MV-4-11 (cell line): ENCODE data around the gene TTC9C.
A peak's percentile ranks its signal among the peaks of the same experiment; 100 is the strongest.
"Not testable (repeated sequence)": the region's sequence is repeated elsewhere in the genome, so short reads cannot be mapped to it uniquely, and the experiment has no call there.

ENCODE experiments used
- DNase-seq: peaks from one replicate; lab custom pipeline; 2025; lab: John Stamatoyannopoulos, UW

Gene TTC9C

GRCh38 chr11:62752177-62752785 lies 24.0 kb downstream of the TTC9C start:
- DNase-seq = no peak

- DNase-seq = no peak
Measured at GRCh38 chr11:62752994-62753735, 24.9 kb downstream of the TTC9C start.

- DNase-seq = peak; percentile 100
Measured at GRCh38 chr11:62753736-62754603, 25.7 kb downstream of the TTC9C start, which contains the start of gene ZBTB3. TSS of gene ZBTB3 (minus strand) at chr11:62754160. CDS start at chr11:62753664, 496 bp downstream.

DNA sequence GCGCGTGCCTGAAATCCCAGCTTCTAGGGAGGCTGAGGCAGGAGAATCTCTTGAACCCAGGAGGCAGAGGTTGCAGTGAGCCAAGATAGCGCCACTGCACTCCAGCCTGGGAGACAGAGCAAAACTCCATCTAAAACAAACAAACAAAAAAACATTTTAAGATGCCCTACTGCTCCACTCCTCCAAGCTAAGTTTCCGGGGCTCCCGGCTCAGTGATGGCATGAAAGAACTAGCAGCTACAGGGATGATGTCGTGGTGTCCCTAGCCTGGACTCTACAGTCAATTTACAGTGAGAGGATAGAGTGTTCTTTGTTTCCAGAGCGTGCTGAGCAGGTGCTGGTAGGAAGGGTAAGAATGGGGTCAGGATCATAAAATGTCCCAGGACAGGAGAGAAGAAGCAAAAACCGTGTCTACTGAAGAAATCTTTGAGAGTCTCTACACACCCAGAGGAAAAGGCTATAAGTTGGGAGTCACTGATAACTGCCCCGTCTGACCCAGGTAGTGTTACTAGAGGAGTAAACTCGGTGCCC lies 26.9 kb downstream of the TTC9C start:
- DNase-seq = no peak

- no peak for DNase-seq
Measured at GRCh38 chr11:62757846-62758788, 29.8 kb downstream of the TTC9C start.

- DNase-seq = not testable (repeated sequence)
Measured at GRCh38 chr11:62760867-62761227, 32.6 kb downstream of the TTC9C start.

DNA sequence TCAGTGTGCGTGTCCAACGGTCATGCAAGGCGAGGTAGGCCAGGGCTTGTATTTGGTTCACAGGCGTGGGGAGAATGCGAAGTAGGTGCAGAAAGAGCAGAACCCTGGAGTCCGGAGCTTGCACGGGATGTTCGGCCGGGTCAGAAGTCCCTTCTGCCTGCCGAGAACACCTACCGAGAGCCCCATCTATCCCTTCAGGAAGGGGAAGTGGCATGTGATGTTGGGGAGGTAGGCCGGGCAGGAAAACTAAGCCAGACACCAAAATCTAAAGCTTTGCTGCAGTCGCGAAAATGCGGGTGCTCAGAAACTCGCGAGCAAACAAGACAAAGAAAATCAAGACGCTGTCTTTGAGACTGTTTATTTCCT lies 42.5 kb downstream of the TTC9C start:
- no peak for DNase-seq

GRCh38 chr11:62771144-62772021 lies 43.1 kb downstream of the TTC9C start, which contains the start of gene TAF6L:
TSS of gene TAF6L (plus strand) at chr11:62771396. CDS start at chr11:62775784, 4,388 bp downstream.
- peak; percentile 97 for DNase-seq

DNA sequence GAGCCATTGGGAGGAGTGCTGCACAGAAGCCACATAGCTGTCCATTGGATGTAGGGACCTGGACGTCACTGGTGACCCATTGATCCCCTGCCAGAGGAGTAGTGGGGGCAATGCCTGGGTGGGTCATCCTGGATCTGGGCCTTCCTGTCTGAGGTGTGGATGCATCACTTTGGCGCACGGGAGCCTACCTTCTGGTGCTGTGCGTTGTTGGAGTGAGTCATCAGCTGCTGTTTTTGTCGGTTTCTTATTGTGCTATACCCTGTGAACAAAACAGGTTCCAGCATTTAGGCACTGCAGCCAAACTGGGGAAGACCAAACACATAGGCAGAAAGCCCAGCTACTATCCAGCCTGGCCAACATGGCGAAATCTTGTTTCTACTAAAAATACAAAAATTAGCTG lies 46.1 kb downstream of the TTC9C start:
- no peak for DNase-seq

GRCh38 chr11:62775646-62776045 lies 47.4 kb downstream of the TTC9C start:
- DNase-seq = no peak

- DNase-seq = no peak
Measured at GRCh38 chr11:62777389-62777788, 49.1 kb downstream of the TTC9C start.

GRCh38 chr11:62778441-62778840 lies 50.2 kb downstream of the TTC9C start:
- DNase-seq = no peak

DNA sequence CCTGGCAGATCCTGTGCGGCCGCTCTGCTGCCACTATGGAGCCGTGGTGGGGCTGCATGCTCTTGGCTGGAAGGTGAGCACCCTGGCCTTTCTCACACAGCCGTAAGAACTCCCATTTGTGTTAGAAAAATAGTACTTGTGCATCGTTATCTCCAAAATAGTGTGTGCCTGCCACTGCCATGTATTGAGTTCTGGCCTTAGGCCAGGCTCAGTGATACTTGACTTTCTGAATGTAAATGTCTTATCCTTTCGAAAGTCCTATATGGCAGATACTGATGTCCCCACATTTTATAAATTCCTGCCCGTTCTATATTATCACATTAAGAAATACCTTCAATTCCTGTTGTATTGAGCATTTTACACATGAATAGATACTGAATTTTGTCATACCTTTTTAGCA lies 54.5 kb downstream of the TTC9C start:
- DNase-seq = no peak

DNA sequence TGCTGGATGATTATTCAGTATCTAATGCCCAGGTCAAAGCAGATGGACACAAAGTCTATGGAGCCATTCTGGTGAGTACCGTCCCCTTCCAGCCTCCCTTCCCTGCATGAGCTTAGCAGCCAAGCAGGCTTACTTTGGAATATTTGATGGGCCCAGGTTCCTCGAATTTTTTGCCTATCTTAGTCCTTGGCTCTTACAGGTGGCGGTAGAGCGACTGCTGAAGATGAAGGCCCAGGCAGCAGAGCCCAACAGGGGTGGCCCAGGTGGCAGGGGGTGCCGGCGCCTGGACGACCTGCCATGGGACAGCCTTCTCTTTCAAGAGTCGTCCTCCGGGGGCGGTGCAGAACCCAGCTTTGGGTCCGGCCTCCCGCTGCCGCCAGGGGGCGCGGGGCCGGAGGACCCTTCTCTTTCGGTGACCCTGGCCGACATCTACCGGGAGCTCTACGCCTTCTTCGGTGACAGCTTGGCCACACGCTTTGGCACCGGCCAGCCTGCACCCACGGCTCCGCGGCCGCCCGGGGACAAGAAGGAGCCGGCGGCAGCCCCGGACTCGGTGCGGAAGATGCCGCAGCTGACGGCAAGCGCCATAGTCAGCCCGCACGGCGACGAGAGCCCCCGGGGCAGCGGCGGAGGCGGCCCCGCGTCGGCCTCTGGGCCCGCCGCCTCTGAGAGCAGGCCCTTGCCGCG lies 58.2 kb downstream of the TTC9C start:
- peak; percentile 76 for DNase-seq

DNA sequence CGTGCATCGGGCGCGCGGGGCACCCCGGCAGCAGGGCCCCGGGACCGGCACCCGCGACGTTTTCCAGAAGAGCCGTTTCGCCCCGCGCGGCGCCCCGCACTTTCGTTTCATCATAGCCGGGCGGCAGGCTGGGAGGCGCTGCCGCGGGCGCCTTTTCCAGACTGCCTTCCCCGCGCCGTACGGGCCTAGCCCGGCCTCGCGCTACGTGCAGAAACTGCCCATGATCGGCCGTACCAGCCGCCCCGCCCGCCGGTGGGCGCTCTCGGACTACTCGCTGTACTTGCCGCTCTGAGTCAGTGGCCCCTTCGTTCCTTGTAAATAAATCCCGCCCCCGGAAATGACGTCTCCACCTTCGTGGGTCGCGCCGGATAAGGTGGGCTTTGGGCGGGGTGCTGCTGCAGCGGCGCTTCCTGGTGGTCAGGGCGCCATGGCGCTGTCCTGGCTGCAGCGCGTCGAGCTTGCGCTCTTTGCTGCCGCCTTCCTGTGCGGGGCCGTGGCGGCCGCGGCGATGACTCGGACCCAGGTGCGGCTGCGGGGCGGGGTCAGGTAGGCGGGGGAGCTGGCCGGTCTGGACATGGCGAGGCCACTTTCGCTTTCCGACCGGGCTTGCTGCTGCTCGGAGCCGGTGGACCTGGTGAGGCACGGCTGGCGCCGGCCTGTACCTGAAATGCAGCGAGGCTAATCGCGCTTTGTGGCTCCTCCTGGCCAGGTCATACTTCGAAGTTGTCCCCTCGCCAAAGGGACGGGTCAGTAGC lies 58.9 kb downstream of the TTC9C start, which contains the start of gene TMEM179B:
TSS of gene TMEM179B (plus strand) at position 398 of the 755 bp plus-strand sequence. CDS start at position 428, 30 bp downstream.
- peak; percentile 97 for DNase-seq
